ENCODE data around the gene HBS1L.
A peak's percentile ranks its signal among the peaks of the same experiment; 100 is the strongest.

HBS1L gene

DNA sequence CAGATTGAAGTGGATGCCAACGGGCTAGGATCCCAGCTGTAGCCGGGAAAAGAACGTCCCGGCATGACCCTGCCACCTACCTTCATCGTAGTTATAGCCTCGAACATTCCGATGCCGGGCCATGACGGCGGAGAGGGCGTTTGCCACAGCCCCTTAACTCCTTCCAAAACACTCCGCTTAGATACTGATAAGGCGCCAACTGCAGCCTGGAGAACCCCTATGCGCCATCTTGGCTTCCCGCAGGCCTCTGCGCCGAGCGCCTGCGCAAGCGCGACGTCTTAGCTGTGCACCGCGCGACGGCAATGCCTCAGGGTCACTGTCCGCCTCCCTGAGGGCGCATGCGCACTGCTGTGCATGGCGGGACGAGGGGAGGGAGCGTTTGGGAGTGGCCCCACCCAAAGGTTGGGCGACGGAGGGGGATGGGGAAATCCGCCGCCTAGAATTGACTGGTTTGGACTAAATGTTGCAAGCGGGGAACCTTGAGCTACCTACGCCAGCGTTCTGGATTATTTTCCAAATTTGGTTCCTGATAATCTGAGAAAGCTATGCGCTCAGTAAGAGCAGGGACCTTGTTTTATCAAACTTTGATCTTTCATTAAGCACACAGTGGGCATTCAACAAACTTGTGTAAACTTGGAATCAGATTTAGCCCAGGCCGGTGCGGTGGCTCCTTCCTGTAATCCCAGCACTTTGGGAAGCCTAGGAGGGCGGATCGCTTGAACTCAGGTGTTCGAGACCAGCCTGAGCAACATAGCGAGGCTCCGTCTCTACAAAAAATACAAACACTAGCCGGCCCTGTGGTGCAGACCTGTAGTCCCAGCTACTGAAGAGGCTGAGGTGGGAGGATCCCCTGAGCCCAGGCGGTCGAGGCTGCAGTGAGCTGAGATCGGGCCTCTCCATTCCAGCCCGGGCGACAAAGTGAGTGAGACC is at the start of gene HBS1L:
Gene HBS1L, minus strand, starts transcription at position 254 of the 930 bp plus-strand sequence. Its CDS starts 131 bp downstream, at position 123.
- in situ Hi-C loops (cut with HindIII; ENCODE audit: low pct_ligation_motif_present, low pct_unique_long_range_greater_than_20kb, low sequenced_read_pairs), result no loop called here
- DNase-seq, result peak; percentile 94

GRCh38 chr6:135104199-135104598 is 49.6 kb upstream of the HBS1L start:
- no peak for DNase-seq
- in situ Hi-C loops (cut with HindIII; ENCODE audit: low pct_ligation_motif_present, low pct_unique_long_range_greater_than_20kb, low sequenced_read_pairs), result no loop called here

GRCh38 chr6:135102191-135102590 is 47.6 kb upstream of the HBS1L start:
- DNase-seq, result no peak
- in situ Hi-C loops (cut with HindIII; ENCODE audit: low pct_ligation_motif_present, low pct_unique_long_range_greater_than_20kb, low sequenced_read_pairs), result no loop called here

DNA sequence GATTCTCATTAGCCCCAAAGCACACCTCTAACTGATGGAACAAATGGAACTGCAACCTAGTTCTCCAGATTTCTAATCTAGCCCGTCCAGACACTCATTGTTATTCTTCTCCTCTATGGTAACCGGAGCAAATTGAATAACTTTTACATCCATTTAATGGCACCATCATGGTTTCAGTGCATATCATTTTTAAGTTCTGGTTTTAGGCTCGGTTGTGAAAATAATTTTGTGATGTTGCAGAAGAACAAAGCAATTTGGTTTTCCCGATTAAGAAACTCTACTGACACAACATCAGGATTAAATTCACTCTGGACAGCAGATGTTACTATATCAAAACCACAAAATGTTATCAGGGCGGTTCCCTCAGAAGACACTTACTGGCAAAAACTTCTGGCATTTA is 42.5 kb upstream of the HBS1L start:
- in situ Hi-C loops (cut with HindIII; ENCODE audit: low pct_ligation_motif_present, low pct_unique_long_range_greater_than_20kb, low sequenced_read_pairs), result no loop called here
- DNase-seq, result no peak

- DNase-seq, result no peak
- in situ Hi-C loops (cut with HindIII; ENCODE audit: low pct_ligation_motif_present, low pct_unique_long_range_greater_than_20kb, low sequenced_read_pairs), result no loop called here
Measured at GRCh38 chr6:135096403-135097130, 41.9 kb upstream of the HBS1L start.

DNA sequence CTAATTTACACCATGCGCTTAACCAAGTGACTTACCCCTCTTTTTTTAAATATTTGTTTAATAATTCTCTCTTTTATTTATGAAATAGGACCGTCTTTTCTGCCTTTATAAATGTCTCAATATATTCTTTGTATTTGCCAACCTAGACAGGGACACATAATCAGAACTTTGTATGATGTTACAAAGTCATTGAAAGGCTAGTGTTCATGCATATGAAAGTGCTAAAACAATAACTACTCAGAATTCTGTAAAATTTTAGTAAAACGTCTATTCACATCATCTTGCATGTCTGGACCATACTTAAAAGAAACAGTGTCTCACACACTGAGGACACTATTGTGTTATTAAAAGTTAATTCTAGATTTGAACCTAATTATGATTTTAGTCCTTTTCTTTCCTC is 41.1 kb upstream of the HBS1L start:
- DNase-seq, result no peak
- in situ Hi-C loops (cut with HindIII; ENCODE audit: low pct_ligation_motif_present, low pct_unique_long_range_greater_than_20kb, low sequenced_read_pairs), result no loop called here

DNA sequence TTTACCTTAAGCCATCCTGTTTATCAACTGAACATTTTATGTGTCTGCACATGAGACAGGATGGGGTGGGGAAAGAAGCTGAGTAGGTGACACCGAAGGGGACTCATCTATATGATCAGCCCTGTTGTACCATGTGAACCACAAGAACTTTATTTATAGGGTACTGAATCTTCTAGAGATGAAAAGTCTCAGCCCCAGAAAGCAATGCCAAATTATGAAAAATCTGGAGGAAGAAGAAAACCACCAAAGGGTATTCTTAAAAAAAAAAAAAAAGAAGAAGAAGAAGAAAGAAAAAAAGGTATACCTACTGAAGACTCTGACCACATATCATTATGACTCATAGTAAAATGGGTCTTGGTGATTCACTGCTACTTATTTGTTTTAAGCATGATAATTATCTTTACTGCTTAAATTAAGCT is 39.8 kb upstream of the HBS1L start:
- in situ Hi-C loops (cut with HindIII; ENCODE audit: low pct_ligation_motif_present, low pct_unique_long_range_greater_than_20kb, low sequenced_read_pairs), result no loop called here

DNA sequence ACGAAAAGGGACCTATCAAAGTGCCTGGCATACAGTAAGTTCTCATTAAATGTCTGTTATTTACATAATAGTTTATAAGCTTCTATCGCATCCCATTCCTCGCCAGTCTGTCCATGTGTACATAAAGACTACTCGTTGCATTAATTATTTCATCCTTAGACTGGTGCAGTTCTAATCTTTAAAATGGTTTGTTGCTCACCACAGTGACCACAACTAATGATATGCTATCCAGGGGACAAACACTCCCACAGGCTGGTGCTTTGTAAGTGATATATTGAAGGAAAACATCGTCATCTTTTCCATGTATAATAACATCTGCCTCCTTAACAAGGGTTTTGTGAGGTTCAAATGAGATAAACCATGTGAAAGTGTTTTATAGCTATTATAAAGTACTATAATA is 39.0 kb upstream of the HBS1L start:
- in situ Hi-C loops (cut with HindIII; ENCODE audit: low pct_ligation_motif_present, low pct_unique_long_range_greater_than_20kb, low sequenced_read_pairs), result no loop called here
- no peak for DNase-seq

More for the DNA sequence above, 39.8 kb upstream of the HBS1L start:
- no peak for DNase-seq

DNA sequence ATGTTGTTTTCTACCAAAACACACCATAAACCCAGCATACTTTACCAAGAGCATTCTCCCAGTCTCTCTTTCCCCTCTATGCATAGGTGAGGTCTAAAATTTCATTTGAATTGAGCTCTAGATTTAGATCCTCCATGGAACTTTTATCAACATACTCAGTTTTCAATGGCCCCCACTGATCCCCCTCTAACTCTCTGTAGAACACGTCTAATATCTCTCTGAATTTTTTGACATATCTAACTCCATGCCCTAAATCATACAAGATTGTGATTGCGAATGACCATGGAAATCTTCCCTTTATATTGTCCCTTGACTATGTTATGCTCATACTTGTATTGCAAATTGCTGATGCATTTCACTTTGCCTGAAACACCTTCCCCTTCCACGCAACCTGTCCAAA is 38.1 kb upstream of the HBS1L start:
- in situ Hi-C loops (cut with HindIII; ENCODE audit: low pct_ligation_motif_present, low pct_unique_long_range_greater_than_20kb, low sequenced_read_pairs), result no loop called here
- no peak for DNase-seq

GRCh38 chr6:135090819-135091218 is 36.2 kb upstream of the HBS1L start:
- in situ Hi-C loops (cut with HindIII; ENCODE audit: low pct_ligation_motif_present, low pct_unique_long_range_greater_than_20kb, low sequenced_read_pairs), result no loop called here
- no peak for DNase-seq

DNA sequence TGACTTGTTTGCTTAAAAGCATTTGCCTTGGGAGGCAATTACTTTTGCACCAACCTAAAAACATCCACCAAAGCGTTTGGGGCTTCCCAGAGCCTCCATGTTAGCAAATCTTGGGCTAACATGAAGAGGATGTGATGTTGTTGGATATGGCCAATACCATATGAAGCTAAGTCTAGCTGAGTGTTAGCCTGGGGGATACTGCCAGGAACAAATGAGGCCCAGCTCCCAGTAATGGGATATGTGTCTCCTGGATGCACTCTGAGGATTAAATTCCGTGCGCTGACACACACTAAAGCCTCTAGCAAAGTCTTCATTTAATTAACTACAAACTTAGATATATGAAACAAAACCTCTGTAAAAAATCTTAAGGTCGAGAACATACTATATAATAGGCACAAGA is 35.3 kb upstream of the HBS1L start:
- no peak for DNase-seq
- in situ Hi-C loops (cut with HindIII; ENCODE audit: low pct_ligation_motif_present, low pct_unique_long_range_greater_than_20kb, low sequenced_read_pairs), result no loop called here

DNA sequence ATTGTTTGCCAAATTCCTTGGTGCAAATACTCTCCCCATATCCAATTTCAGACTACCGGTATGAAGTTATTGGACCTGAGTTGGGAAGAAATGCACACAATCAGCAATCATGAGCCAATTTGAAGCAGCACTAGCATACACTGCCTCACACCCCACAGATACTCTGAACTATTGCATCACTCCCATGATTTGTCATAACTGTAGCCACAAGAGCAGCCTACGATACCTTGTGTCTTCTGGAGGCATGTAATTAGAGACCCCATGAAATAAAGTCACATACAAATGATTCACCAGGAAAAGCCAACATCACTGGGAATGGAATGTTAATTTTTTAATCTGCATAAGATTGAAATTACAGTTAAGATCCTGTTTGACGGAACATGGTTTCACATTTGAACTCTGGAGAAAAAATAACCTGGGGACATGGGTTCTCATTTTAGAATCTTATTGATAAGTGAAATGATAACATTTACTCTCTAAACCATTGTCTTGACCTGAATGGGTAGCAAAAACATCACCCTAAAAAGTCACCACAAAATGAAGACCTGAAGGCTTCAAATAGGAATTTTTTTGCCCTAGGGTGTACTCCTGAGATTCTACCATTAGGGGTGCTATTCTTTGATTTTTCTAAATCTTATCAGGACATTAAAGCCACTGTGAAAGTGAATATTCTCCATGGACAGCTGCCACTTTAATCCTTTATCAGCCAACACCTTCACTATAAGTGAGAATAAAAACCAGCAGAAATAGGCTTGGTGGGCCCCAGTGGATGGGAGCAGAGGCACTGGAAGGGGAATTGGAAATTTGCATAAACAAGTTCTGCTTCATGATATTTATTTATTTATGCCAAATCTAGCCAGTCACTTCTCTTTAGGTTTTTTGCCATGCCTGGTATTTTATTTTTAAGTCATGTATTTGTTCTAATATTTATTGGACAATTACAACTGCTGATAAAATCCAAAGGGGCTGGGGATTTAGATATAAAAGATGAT is 34.5 kb upstream of the HBS1L start:
- in situ Hi-C loops (cut with HindIII; ENCODE audit: low pct_ligation_motif_present, low pct_unique_long_range_greater_than_20kb, low sequenced_read_pairs), result no loop called here
- peak; percentile 36 for DNase-seq

- DNase-seq, result no peak
- in situ Hi-C loops (cut with HindIII; ENCODE audit: low pct_ligation_motif_present, low pct_unique_long_range_greater_than_20kb, low sequenced_read_pairs), result no loop called here
Measured at GRCh38 chr6:135088281-135088680, 33.7 kb upstream of the HBS1L start.

DNA sequence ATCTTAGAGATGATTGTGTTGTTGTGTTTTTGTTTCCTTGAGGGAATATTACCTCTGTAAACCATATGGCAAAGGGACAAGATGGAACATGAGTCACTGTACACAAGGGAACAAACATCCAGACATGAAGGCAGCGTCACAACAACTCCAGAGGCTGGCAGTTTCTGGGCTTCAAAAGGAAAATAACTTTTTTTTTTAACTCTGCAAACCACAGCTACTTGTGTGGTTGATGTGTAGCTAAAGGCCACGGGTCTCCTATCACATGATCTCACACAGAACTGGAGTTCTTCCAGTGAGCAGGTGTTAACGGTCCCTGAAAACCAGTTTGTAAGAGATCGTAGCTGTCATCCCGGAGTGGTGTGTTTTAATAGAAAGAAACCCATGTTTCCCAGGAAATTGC is 33.2 kb upstream of the HBS1L start:
- no peak for DNase-seq
- in situ Hi-C loops (cut with HindIII; ENCODE audit: low pct_ligation_motif_present, low pct_unique_long_range_greater_than_20kb, low sequenced_read_pairs), result no loop called here

- in situ Hi-C loops (cut with HindIII; ENCODE audit: low pct_ligation_motif_present, low pct_unique_long_range_greater_than_20kb, low sequenced_read_pairs), result no loop called here
- DNase-seq, result peak; percentile 6
Measured at GRCh38 chr6:135087403-135087802, 32.8 kb upstream of the HBS1L start.

GRCh38 chr6:135086414-135086764 is 31.8 kb upstream of the HBS1L start:
- in situ Hi-C loops (cut with HindIII; ENCODE audit: low pct_ligation_motif_present, low pct_unique_long_range_greater_than_20kb, low sequenced_read_pairs), result no loop called here

DNA sequence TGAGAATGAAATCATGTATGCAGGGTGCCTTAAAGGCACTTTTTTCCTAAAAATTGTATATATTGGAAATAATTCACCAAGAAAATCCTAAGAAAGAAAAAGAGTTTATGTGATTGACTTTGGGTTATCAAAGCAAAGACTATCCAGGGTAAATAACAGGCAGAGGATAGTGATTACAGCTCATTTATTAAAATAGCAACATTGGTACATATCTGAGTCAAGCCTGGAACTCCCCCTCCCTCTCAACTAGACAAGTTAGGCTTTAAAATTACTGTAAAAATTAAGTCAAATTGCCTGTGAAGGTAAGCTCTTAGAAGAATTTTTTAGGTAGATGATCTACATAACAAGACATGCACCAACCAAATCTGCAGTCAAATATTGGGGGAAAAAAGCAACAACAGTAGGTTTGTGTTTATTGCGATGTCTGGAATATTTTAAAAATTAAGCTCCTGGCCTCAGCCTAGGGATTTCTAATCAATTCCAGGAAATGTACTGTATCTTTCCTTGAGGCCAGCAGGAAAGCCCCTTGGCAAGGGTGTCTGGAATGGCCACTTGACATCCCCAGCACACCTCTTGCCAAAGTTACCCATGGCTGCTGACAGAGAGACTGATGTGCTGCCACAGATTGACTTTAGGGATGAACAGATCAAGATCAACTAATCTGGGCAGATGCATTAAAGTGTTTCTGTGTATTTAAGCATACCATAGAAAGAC is 31.2 kb upstream of the HBS1L start:
- DNase-seq, result no peak

More at GRCh38 chr6:135086414-135086764, 31.8 kb upstream of the HBS1L start:
- no peak for DNase-seq

GRCh38 chr6:135084916-135085269 is 30.3 kb upstream of the HBS1L start:
- in situ Hi-C loops (cut with HindIII; ENCODE audit: low pct_ligation_motif_present, low pct_unique_long_range_greater_than_20kb, low sequenced_read_pairs), result no loop called here
- DNase-seq, result no peak

More for the DNA sequence above, 31.2 kb upstream of the HBS1L start:
- in situ Hi-C loops (cut with HindIII; ENCODE audit: low pct_ligation_motif_present, low pct_unique_long_range_greater_than_20kb, low sequenced_read_pairs), result no loop called here

Measured in ACHN (cell line).